HepG2 (cell line): ENCODE data around the gene CCDC69. TPM values are rescaled to one million over a fixed set of nuclear protein-coding genes. Genes with fewer than 3 reads are reported as not detected.

Source experiments
- ATAC-seq: fragments of 200-7000 bp; cut with Tn5 transposase; 3 replicates; pipeline ENCODE4 v1.9.1; 2020; ENCODE audit warnings: mild to moderate bottlenecking, moderate library complexity
- BruUV-seq: library from RNA; stranded (reverse); fragments of 400-500 nt; replicated peaks from 2 replicates; lab custom pipeline; 2021; lab: Mats Ljungman, UMichigan
- CTCF ChIA-PET: fragments of 300-600 bp; formaldehyde crosslinking; extraction: SDS; loops from one replicate; lab custom pipeline; 2021; ENCODE audit warnings: low total read pairs, inconsistent platforms, low intra/inter-chr PET ratio; lab: Yijun Ruan, JAX
- POLR2A ChIA-PET: fragments of 350-600 bp; sonication (Branson Sonifier 250); formaldehyde crosslinking; loops from one replicate; lab custom pipeline; 2020; ENCODE audit warnings: antibody characterized with exemption, inconsistent platforms; lab: Yijun Ruan, JAX
- DNase-seq: peaks from one replicate; pipeline ENCODE4 v3.0.0-alpha.2; 2015; ENCODE audit warnings: low spot score
- FAIRE-seq: peaks from 3 replicates; lab custom pipeline; 2011; peaks lifted over from hg19 to GRCh38; lab: Jason Lieb, UNC
- H2AFZ ChIP-seq: one replicate; pipeline ENCODE4 v1.6.1; 2011; ENCODE audit warnings: low read length, inconsistent platforms
- H3K27ac ChIP-seq: fragments of 300-600 bp; 3 replicates; pipeline ENCODE4 v1.8.0; 2011; ENCODE audit warnings: mixed run types, mild to moderate bottlenecking, mixed read lengths, low read length, inconsistent platforms; ENCODE audit not compliant: insufficient read depth; ENCODE audit errors: extremely low read length
- H3K27me3 ChIP-seq, 2 experiments: fragments of 200-600 bp in 1 of 2; 2 replicates in 1 of 2; 3 replicates in 1 of 2; pipeline versions ENCODE4 v1.6.0 to v1.8.0; 2011; ENCODE audit warnings: low read length in 2 of 2, mild to moderate bottlenecking in 2 of 2, moderate library complexity in 2 of 2, inconsistent platforms in 1 of 2; ENCODE audit not compliant: insufficient read depth in 2 of 2, control insufficient read depth in 1 of 2
- H3K36me3 ChIP-seq, 2 experiments: fragments of 200-600 bp in 1 of 2; replicated peaks in 1 of 2; 2 replicates in 1 of 2; 3 replicates in 1 of 2; pipeline versions ENCODE4 v1.5.1 to v1.8.0; 2011; ENCODE audit warnings: low read length in 2 of 2, inconsistent platforms in 1 of 2; ENCODE audit not compliant: insufficient read depth in 2 of 2, control insufficient read depth in 1 of 2
- H3K4me1 ChIP-seq: 2 replicates; pipeline ENCODE4 v1.5.1; 2012; ENCODE audit warnings: low read length, inconsistent platforms; ENCODE audit not compliant: insufficient read depth
- H3K4me2 ChIP-seq: 2 replicates; pipeline ENCODE4 v1.6.0; 2011; ENCODE audit warnings: low read depth, low read length, inconsistent platforms
- H3K4me3 ChIP-seq, 3 experiments: fragments of 200-600 bp in 1 of 3; sonication (generic), shearing (Covaris generic) in 1 of 3; replicated peaks in 1 of 3; 2 replicates each; pipeline ENCODE4 v1.5.1; 2011 to 2016; ENCODE audit warnings: low read length in 3 of 3, inconsistent platforms in 2 of 3, low read depth in 2 of 3, mild to moderate bottlenecking in 2 of 3, control low read depth in 1 of 3, mixed read lengths in 1 of 3; ENCODE audit not compliant: insufficient read depth in 1 of 3
- H3K79me2 ChIP-seq: one replicate; pipeline ENCODE4 v1.6.1; 2011; ENCODE audit warnings: low read length, inconsistent platforms; ENCODE audit not compliant: insufficient read depth
- H3K9ac ChIP-seq: 2 replicates; pipeline ENCODE4 v1.6.0; 2011; ENCODE audit warnings: mild to moderate bottlenecking, low read depth, low read length, inconsistent platforms; ENCODE audit not compliant: insufficient read depth
- H3K9me3 ChIP-seq: 2 replicates; pipeline ENCODE4 v1.5.1; 2012; ENCODE audit warnings: mild to moderate bottlenecking, low read length
- H4K20me1 ChIP-seq: 2 replicates; pipeline ENCODE4 v1.6.0; 2011; ENCODE audit warnings: inconsistent platforms, mild to moderate bottlenecking, low read length, moderate library complexity; ENCODE audit not compliant: insufficient read depth
- ESRRA ChIP-seq: sonication (generic); formaldehyde crosslinking; IDR thresholded peaks from 2 replicates; pipeline ENCODE4 v1.5.1; 2020; ENCODE audit warnings: mild to moderate bottlenecking, low read depth, missing genetic modification reagents
- HNF1B ChIP-seq: sonication (generic); formaldehyde crosslinking; IDR thresholded peaks from 2 replicates; pipeline ENCODE4 v1.5.1; 2020; ENCODE audit warnings: mild to moderate bottlenecking, moderate library complexity, missing genetic modification reagents
- HNF4A ChIP-seq: sonication (generic); formaldehyde crosslinking; IDR thresholded peaks from 2 replicates; pipeline ENCODE4 v1.4.0; 2020; ENCODE audit warnings: missing genetic modification reagents
- KLF16 ChIP-seq, 2 experiments: sonication (generic) in 1 of 2; formaldehyde crosslinking in 1 of 2; IDR thresholded peaks; 2 replicates each; pipeline versions ENCODE4 v1.6.1 to v1.8.0; 2016 to 2023; ENCODE audit warnings: missing genetic modification reagents in 2 of 2, missing compliant biosample characterization in 1 of 2
- NAIF1 ChIP-seq: sonication (generic); formaldehyde crosslinking; IDR thresholded peaks from 2 replicates; pipeline ENCODE4 v1.5.0; 2020; ENCODE audit warnings: mild to moderate bottlenecking, missing genetic modification reagents, borderline replicate concordance
- SNAPC4 ChIP-seq: sonication (generic); formaldehyde crosslinking; IDR thresholded peaks from 2 replicates; pipeline ENCODE4 v1.4.0; 2020; ENCODE audit warnings: mild to moderate bottlenecking, missing genetic modification reagents
- YEATS4 ChIP-seq: sonication (generic); formaldehyde crosslinking; IDR thresholded peaks from 2 replicates; pipeline ENCODE4 v1.4.0; 2020; ENCODE audit warnings: missing genetic modification reagents, borderline replicate concordance
- ZBTB49 ChIP-seq: sonication (generic); formaldehyde crosslinking; IDR thresholded peaks from 2 replicates; pipeline ENCODE4 v1.4.0; 2020; ENCODE audit warnings: missing genetic modification reagents, borderline replicate concordance
- ZNF605 ChIP-seq: sonication (generic); formaldehyde crosslinking; IDR thresholded peaks from 2 replicates; pipeline ENCODE4 v1.8.0; 2022; ENCODE audit warnings: mild to moderate bottlenecking, missing genetic modification reagents
- ZNF782 ChIP-seq: sonication (generic); formaldehyde crosslinking; IDR thresholded peaks from 2 replicates; pipeline ENCODE4 v1.4.0; 2020; ENCODE audit warnings: missing genetic modification reagents, mild to moderate bottlenecking, borderline replicate concordance
- ZNF83 ChIP-seq: sonication (generic); formaldehyde crosslinking; IDR thresholded peaks from 2 replicates; pipeline ENCODE4 v1.4.0; 2020; ENCODE audit warnings: missing genetic modification reagents, mild to moderate bottlenecking, borderline replicate concordance
- ZNF878 ChIP-seq: sonication (generic); formaldehyde crosslinking; IDR thresholded peaks from 2 replicates; pipeline ENCODE4 v1.8.1; 2023; ENCODE audit warnings: mild to moderate bottlenecking, missing genetic modification reagents, moderate library complexity
- ZSCAN21 ChIP-seq: sonication (generic); formaldehyde crosslinking; IDR thresholded peaks from 2 replicates; pipeline ENCODE4 v1.8.0; 2022; ENCODE audit warnings: mild to moderate bottlenecking, missing genetic modification reagents, moderate library complexity, borderline replicate concordance
- WGBS: methylation state at CpG from one replicate; pipeline ENCODE4 v1.1.6; 2017; ENCODE audit warnings: low lambda C conversion rate; 5-methylcytosine and 5-hydroxymethylcytosine counted together
- in situ Hi-C: cut with HindIII; loops from 2 replicates; pipeline ENCODE4 v1.10.0; 2017; ENCODE audit warnings: low pct_unique_long_range_greater_than_20kb; ENCODE audit not compliant: extremely low pct_ligation_motif_present
- intact Hi-C: fragments of 100-400 bp; cut with micrococcal nuclease; formaldehyde crosslinking; loops from one replicate; pipeline ENCODE4 v1.10.0; 2022; ENCODE audit not compliant: unreplicated experiment
- polyA plus RNA-seq, 8 experiments: library from polyadenylated mRNA; depleted of rRNA in 3 of 8; stranded (reverse) in 7 of 8; unstranded in 1 of 8; fragments of >200 nt; fragmentation: Illumina TruSeq in 4 of 8; extraction: Trizol in 4 of 8; gene quantifications; 2 replicates each; pipeline versions ENCODE4 v1.2.1 to v1.2.3, GENCODE V29; 2011 to 2016; ENCODE audit warnings: low read depth in 4 of 8, missing spikeins in 1 of 8, mixed read lengths in 1 of 8; ENCODE audit not compliant: insufficient read depth in 1 of 8
- total RNA-seq, 5 experiments: library from RNA; depleted of rRNA; stranded (reverse); fragments of >200 nt; fragmentation: Illumina TruSeq; extraction: Trizol; gene quantifications; 2 replicates each; pipeline ENCODE4 v1.2.3, GENCODE V29; 2016; ENCODE audit warnings: low read depth in 1 of 5

The CCDC69 gene
- total and polyA plus RNA-seq, 2 of the 13 experiments (the other 11 are each of a cell fraction or from before 2014, with no cell fraction given): 12.2 to 45.2 TPM

- peaks cover 23% of the 10 kb centered on the region for H3K4me1 ChIP-seq
- H3K36me3 ChIP-seq: no peaks in the 10 kb centered on the region
- no peak overlapping the region for H2AFZ ChIP-seq
- DNase-seq (no peak), FAIRE-seq (no peak), ATAC-seq (peak; percentile 64)
- no peaks in the 10 kb centered on the region for H3K79me2 ChIP-seq
- in situ Hi-C loops (no loop called here), intact Hi-C loops (no loop called here)
- no TSS peak for BruUV-seq
- no peak overlapping the region for H3K4me3 ChIP-seq
- peak overlapping the region; percentile 9; the same call in 1 of the 2 replicates for H3K4me2 ChIP-seq
- H3K9me3 ChIP-seq: no peaks in the 10 kb centered on the region
- H3K9ac ChIP-seq: no peak overlapping the region
- whole genome bisulfite sequencing: 6% methylated on average over 6 of the region's 9 CpGs
- H4K20me1 ChIP-seq: no peaks in the 10 kb centered on the region
- H3K27me3 ChIP-seq: no peaks in the 10 kb centered on the region; a peak in 2 of 5 replicates
- no peak overlapping the region for H3K27ac ChIP-seq
- ChIA-PET CTCF (no interaction called here), POLR2A (no interaction called here)
- TF ChIP-seq HNF1B: 0 out of 2 replicates have a peak, but pooled peaks have one; percentile 18
- TF ChIP-seq ESRRA: 0 out of 2 replicates have a peak, but pooled peaks have one; percentile 29
- peak; percentile 42; the same call in 1 of the 2 replicates for TF ChIP-seq ZNF605
- TF ChIP-seq ZNF83 (CRISPR knock-in tag): no peak
- TF ChIP-seq ZNF878 (CRISPR knock-in tag): no peak
- TF ChIP-seq YEATS4: no peak
- no peak for TF ChIP-seq ZBTB49 (CRISPR knock-in tag)
- no peak for TF ChIP-seq ZNF782 (CRISPR knock-in tag)
- no peak for TF ChIP-seq ZSCAN21 (CRISPR knock-in tag)
- TF ChIP-seq SNAPC4 (CRISPR knock-in tag): no peak
- no peak for TF ChIP-seq KLF16 (CRISPR knock-in tag; IDR thresholded peaks at IDR 0.05)
- no peak for TF ChIP-seq NAIF1 (CRISPR knock-in tag)
- TF ChIP-seq HNF4A (CRISPR knock-in tag): peak; percentile 52; the same call in 1 of the 2 replicates
Observed at GRCh38 chr5:151167022-151167421, 56.9 kb downstream of the CCDC69 start.
